Stimulated activated naive CD8-positive, alpha-beta T cell treated with anti-CD3 and anti-CD28 coated beads, Interleukin-15, Interleukin-2, amounts not matched to agents 100 ng/mL and 50 ng/mL, for 24 hours (primary cell): ENCODE data around the gene BRCA2.

ENCODE experiments used
- H3K27ac Mint-ChIP-seq: one replicate; pipeline ENCODE4 v1.8.0; 2021; ENCODE audit warnings: mild to moderate bottlenecking, mixed read lengths
- H3K27me3 Mint-ChIP-seq: one replicate; pipeline ENCODE4 v1.8.0; 2021; ENCODE audit warnings: mixed read lengths
- H3K36me3 Mint-ChIP-seq: one replicate; pipeline ENCODE4 v1.8.0; 2021; ENCODE audit warnings: low read depth, mixed read lengths
- H3K4me1 Mint-ChIP-seq: one replicate; pipeline ENCODE4 v1.8.0; 2021; ENCODE audit warnings: low read depth, mixed read lengths
- H3K4me3 Mint-ChIP-seq: one replicate; pipeline ENCODE4 v1.8.0; 2021; ENCODE audit warnings: mild to moderate bottlenecking, mixed read lengths
- H3K9me3 Mint-ChIP-seq: one replicate; pipeline ENCODE4 v1.8.0; 2021; ENCODE audit warnings: mixed read lengths

The BRCA2 gene

GRCh38 chr13:32315238-32316027, at the start of gene BRCA2, which contains the start of gene ZAR1L:
Gene BRCA2 (plus strand): TSS chr13:32315508. CDS start chr13:32316461, 953 bp downstream.
Gene ZAR1L (minus strand): TSS chr13:32315363. CDS start chr13:32311925, 3,438 bp downstream.
- H3K4me1 Mint-ChIP-seq, result peaks cover 18% of the 10 kb centered on the region
- H3K36me3 Mint-ChIP-seq, result peaks cover 29% of the 10 kb centered on the region
- H3K27me3 Mint-ChIP-seq, result no peaks in the 10 kb centered on the region
- H3K4me3 Mint-ChIP-seq, result peak within 1 kb of the TSS; percentile 92
- H3K9me3 Mint-ChIP-seq, result no peaks in the 10 kb centered on the region
- H3K27ac Mint-ChIP-seq, result peak within 1 kb of the TSS; percentile 99

DNA sequence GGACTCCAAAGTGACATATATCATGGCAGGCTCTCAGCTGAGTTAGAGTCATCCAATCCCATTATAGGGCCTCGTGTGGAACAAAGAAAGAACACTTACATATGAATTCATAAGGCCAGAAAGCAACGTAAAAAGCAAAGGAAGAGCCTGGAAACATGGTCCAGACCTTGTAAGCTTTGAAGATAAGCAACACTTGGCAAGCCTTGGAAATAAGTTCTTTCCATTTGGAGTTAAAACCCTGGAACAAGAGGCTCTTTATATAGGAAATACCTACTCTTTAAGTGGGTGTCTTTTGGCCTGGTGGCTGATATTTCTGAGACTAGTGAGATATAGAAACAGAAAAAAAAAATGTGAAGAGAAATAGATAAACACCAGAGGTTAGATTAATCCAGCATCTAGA, 49.6 kb upstream of the BRCA2 start:
- H3K27me3 Mint-ChIP-seq, result no peaks in the 10 kb centered on the region
- H3K4me3 Mint-ChIP-seq, result no peak overlapping the region
- H3K4me1 Mint-ChIP-seq, result no peaks in the 10 kb centered on the region
- H3K27ac Mint-ChIP-seq, result no peak overlapping the region
- H3K36me3 Mint-ChIP-seq, result no peaks in the 10 kb centered on the region
- no peaks in the 10 kb centered on the region for H3K9me3 Mint-ChIP-seq

DNA sequence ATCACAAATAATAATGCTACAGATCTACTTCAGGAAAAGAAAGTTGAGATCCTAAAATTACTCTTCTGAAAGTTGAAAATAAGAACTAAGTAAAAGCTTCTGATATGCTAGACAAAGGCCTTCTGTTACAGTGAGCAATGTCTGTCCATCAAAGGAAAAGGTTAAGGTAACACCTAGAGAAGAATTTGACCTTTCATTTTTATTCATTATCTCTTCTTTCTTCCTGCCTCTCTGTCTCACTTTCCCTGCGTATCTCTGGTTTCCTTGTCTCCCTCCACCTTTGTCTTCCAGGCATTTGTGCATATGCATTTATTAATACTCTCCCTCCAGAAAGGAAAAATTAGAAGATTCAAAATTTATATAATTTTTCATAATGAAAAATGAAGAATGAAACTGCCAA, 49.2 kb upstream of the BRCA2 start:
- Mint-ChIP-seq H3K9me3 (no peaks in the 10 kb centered on the region), H3K4me1 (no peaks in the 10 kb centered on the region), H3K4me3 (no peak overlapping the region), H3K36me3 (no peaks in the 10 kb centered on the region), H3K27me3 (no peaks in the 10 kb centered on the region), H3K27ac (no peak overlapping the region)

GRCh38 chr13:32267836-32268439, 47.4 kb upstream of the BRCA2 start:
- H3K4me3 Mint-ChIP-seq, result no peak overlapping the region
- H3K36me3 Mint-ChIP-seq, result no peaks in the 10 kb centered on the region
- peaks cover 3% of the 10 kb centered on the region for H3K9me3 Mint-ChIP-seq
- no peaks in the 10 kb centered on the region for H3K27me3 Mint-ChIP-seq
- H3K4me1 Mint-ChIP-seq, result peaks cover 8% of the 10 kb centered on the region
- no peak overlapping the region for H3K27ac Mint-ChIP-seq

GRCh38 chr13:32272021-32272683, 43.2 kb upstream of the BRCA2 start:
- H3K9me3 Mint-ChIP-seq, result peaks cover 3% of the 10 kb centered on the region
- H3K36me3 Mint-ChIP-seq, result no peaks in the 10 kb centered on the region
- H3K27ac Mint-ChIP-seq, result no peak overlapping the region
- H3K27me3 Mint-ChIP-seq, result no peaks in the 10 kb centered on the region
- H3K4me3 Mint-ChIP-seq, result no peak overlapping the region
- peaks cover 8% of the 10 kb centered on the region for H3K4me1 Mint-ChIP-seq

DNA sequence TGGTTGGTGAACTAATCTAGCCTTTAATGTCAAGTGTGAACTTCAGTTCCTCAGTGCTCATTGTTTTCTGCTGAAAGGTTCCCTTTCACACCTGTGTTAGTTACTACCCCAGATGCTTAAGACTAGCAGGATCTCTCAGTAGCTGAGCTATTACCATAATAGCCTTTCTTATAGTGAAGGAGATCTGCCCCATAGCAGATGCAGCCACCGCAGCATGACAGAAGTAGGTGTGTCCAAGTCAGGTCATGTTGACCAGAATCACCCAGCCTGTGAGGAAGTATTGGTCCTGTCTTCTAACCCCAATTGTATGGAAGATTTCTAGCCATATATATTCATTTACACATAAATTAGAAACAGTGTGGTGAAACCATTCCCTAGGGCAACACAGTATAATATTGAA, 37.5 kb upstream of the BRCA2 start:
- Mint-ChIP-seq H3K4me3 (no peak overlapping the region), H3K4me1 (no peaks in the 10 kb centered on the region), H3K9me3 (no peaks in the 10 kb centered on the region), H3K27me3 (no peaks in the 10 kb centered on the region), H3K27ac (no peak overlapping the region), H3K36me3 (no peaks in the 10 kb centered on the region)

DNA sequence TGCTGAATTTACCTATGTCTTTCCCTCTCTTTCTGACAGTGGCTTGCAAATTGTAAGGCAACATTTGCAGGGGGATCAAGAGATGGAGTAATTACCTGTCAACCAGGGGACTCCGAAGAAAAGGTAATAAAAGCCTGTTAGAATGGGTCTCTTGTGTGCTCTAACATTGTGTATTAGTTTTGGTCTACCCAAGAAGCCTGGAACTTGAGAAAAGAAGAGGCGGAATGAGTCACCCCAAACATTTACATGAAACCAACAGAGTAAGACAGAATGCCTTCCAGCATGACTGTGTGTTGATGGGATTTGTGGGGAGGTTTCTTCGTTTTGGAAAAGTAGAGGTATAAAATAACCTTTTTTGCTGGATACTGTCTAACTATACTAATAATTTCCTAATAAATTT, 36.9 kb upstream of the BRCA2 start:
- Mint-ChIP-seq H3K4me3 (no peak overlapping the region), H3K9me3 (no peaks in the 10 kb centered on the region), H3K27ac (no peak overlapping the region), H3K4me1 (no peaks in the 10 kb centered on the region), H3K36me3 (no peaks in the 10 kb centered on the region), H3K27me3 (no peaks in the 10 kb centered on the region)

GRCh38 chr13:32281096-32281495, 34.2 kb upstream of the BRCA2 start:
- H3K27me3 Mint-ChIP-seq, result no peaks in the 10 kb centered on the region
- no peak overlapping the region for H3K4me3 Mint-ChIP-seq
- no peak overlapping the region for H3K27ac Mint-ChIP-seq
- no peaks in the 10 kb centered on the region for H3K36me3 Mint-ChIP-seq
- H3K9me3 Mint-ChIP-seq, result no peaks in the 10 kb centered on the region
- no peaks in the 10 kb centered on the region for H3K4me1 Mint-ChIP-seq

- Mint-ChIP-seq H3K36me3 (no peaks in the 10 kb centered on the region), H3K27ac (no peak overlapping the region), H3K4me3 (no peak overlapping the region), H3K9me3 (no peaks in the 10 kb centered on the region), H3K27me3 (no peaks in the 10 kb centered on the region), H3K4me1 (no peaks in the 10 kb centered on the region)
These were observed 33.1 kb upstream of the BRCA2 start for GRCh38 chr13:32282096-32282711.

GRCh38 chr13:32284927-32285632, 30.2 kb upstream of the BRCA2 start:
- H3K9me3 Mint-ChIP-seq, result no peaks in the 10 kb centered on the region
- H3K27me3 Mint-ChIP-seq, result no peaks in the 10 kb centered on the region
- no peak overlapping the region for H3K4me3 Mint-ChIP-seq
- H3K36me3 Mint-ChIP-seq, result no peaks in the 10 kb centered on the region
- H3K4me1 Mint-ChIP-seq, result no peaks in the 10 kb centered on the region
- no peak overlapping the region for H3K27ac Mint-ChIP-seq

- H3K4me3 Mint-ChIP-seq, result no peak overlapping the region
- H3K36me3 Mint-ChIP-seq, result no peaks in the 10 kb centered on the region
- H3K9me3 Mint-ChIP-seq, result no peaks in the 10 kb centered on the region
- H3K4me1 Mint-ChIP-seq, result no peaks in the 10 kb centered on the region
- no peaks in the 10 kb centered on the region for H3K27me3 Mint-ChIP-seq
- H3K27ac Mint-ChIP-seq, result no peak overlapping the region
These were observed 29.7 kb upstream of the BRCA2 start for GRCh38 chr13:32285633-32285965.

DNA sequence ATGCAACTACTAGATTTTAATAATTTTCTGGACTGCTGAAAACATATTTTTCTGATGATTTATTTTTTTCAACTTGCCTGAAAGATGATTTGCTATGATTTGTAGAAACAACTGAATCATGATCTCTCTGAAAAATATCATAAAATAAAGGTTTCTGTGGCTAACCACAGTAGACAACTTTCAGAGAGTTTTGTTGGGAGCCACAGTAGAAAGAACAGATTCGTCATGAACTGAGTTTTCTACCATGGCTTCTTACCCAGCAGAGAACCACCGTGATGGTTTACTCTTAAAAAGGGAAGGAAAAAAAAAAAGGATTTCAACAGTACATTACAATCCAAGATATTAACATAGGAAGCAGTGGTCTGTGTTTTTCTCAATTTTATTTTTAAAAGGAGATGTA, 18.1 kb upstream of the BRCA2 start:
- no peaks in the 10 kb centered on the region for H3K36me3 Mint-ChIP-seq

GRCh38 chr13:32298695-32299094, 16.6 kb upstream of the BRCA2 start:
- Mint-ChIP-seq H3K27ac (no peak overlapping the region), H3K4me1 (peaks cover 8% of the 10 kb centered on the region), H3K36me3 (no peaks in the 10 kb centered on the region), H3K4me3 (no peak overlapping the region), H3K9me3 (no peaks in the 10 kb centered on the region), H3K27me3 (peaks cover 25% of the 10 kb centered on the region)

More for the DNA sequence above, 18.1 kb upstream of the BRCA2 start:
- peaks cover 25% of the 10 kb centered on the region for H3K27me3 Mint-ChIP-seq
- no peak overlapping the region for H3K27ac Mint-ChIP-seq
- no peaks in the 10 kb centered on the region for H3K9me3 Mint-ChIP-seq
- H3K4me1 Mint-ChIP-seq, result peaks cover 8% of the 10 kb centered on the region
- no peak overlapping the region for H3K4me3 Mint-ChIP-seq

- no peak overlapping the region for H3K27ac Mint-ChIP-seq
- no peak overlapping the region for H3K4me3 Mint-ChIP-seq
- H3K36me3 Mint-ChIP-seq, result no peaks in the 10 kb centered on the region
- peaks cover 8% of the 10 kb centered on the region for H3K4me1 Mint-ChIP-seq
- H3K27me3 Mint-ChIP-seq, result peaks cover 25% of the 10 kb centered on the region
- H3K9me3 Mint-ChIP-seq, result no peaks in the 10 kb centered on the region
These were observed 15.4 kb upstream of the BRCA2 start for GRCh38 chr13:32299893-32300292.
